HG03457 (cell line): Measurements from ENCODE around the gene RANBP1.
"Not testable (repeated sequence)": the region's sequence is repeated elsewhere in the genome, so short reads cannot be mapped to it uniquely, and the experiment has no call there.

Experiments
- ATAC-seq: cut with Tn5 transposase; IDR thresholded peaks from one replicate; pipeline ENCODE4 v1.9.1; 2021; ENCODE audit warnings: moderate number of reproducible peaks; ENCODE audit not compliant: unreplicated experiment

The RANBP1 gene

DNA sequence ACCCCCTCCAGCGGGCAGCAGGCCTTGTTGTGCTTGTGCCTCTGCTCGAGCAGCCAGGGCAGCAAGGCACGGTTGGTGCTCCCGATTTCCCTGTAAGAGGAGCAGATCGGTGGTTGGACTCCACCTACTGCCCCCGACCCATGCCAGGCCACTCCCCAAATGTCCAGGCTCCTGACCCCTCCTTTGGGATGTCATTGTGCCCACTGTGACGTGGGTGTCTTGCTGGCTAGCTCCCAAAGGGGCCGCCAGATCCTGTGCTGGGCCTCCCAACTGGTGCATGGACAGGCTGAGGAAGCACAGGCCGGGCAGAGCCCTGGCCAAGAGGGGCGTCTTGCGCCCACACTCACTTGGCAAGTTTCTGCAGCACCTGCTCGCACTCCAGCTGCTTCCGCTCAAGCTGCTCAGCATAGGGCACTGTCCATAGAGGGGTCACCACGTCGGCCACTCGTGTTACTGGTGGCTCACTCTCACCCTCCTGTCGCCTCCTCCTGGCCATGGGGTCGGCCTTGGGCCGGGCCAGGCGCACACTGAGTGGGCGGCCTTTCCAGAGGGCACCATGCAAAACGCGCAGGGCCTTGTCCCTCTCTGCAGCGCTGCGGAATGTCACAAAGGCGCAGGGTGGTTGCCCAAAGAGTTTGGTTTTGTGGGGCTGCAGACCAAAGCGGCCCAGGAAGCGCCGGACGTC lies at the start of gene RANBP1:
Gene RANBP1, plus strand, starts transcription at position 414 of the 685 bp plus-strand sequence. Its CDS starts 81 bp downstream, at position 495.
- no peak for ATAC-seq

DNA sequence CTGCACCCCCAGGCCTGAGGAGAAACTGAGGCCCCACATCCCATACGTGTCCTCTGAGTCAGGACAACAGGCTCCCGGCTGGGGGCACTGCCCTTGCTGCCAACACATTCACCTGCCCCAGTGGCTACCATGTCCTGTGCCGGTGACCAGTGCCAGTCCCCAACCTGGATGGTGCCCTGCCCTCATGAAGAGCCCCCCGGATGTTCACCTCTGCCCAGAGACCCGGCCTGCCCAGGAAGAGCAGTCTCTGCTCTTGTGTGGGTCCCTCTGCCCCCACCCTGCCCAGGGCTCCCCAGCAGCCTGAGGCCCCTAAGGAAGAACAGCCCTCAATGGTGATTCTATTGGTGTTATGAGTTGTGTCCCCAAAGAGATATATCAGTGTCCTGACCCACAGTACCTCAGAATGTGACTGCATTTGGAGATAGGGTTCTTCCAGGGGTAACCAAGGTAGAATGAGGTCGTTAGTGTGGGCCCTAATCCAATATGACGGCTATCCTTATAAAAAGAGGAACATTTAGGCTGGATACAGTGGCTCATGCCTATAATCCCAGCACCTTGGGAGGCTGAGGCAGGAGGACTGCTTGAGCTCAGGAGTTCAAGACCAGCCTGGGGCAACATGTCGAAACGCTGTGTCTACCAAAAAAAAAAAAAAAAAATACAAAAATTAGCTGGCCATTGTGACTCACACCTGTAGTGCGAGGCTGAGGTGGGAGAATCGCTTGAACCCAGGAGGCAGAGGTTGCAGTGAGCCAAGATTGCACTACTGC lies 49.1 kb upstream of the RANBP1 start:
- no peak for ATAC-seq

DNA sequence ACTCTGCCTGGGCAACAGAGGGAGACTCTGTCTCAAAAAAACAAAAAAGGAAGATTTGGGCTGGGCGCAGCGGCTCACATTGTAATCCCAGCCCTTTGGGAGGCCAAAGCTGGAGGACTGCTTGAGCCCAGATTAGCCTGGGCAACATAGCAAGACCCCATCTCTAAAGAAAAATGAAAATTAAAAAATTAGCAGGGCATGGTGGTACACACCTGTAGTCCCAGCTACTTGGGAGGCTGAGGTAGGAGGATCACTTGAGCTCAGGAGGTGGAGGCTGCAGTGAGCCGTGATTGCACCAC lies 48.6 kb upstream of the RANBP1 start:
- not testable (repeated sequence) for ATAC-seq

DNA sequence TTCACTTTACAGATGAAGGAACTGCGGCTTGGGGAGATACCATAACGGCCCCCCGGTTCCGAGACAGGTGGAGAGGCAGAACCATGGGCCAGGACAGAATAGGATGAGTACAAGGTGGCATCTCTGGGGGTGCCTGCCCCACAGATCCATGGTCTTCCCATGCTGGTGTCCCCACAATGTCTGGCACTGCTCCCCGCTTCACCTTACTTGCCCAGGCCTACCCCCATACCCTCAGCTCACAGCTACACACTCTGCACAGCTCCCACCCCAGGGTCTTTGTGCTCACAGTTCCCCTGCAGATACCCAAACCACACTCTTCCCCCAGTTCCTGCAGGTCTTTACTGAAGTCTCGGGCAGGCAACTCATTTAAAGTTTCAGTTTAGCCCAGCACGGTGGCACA lies 47.3 kb upstream of the RANBP1 start:
- ATAC-seq, result no peak

DNA sequence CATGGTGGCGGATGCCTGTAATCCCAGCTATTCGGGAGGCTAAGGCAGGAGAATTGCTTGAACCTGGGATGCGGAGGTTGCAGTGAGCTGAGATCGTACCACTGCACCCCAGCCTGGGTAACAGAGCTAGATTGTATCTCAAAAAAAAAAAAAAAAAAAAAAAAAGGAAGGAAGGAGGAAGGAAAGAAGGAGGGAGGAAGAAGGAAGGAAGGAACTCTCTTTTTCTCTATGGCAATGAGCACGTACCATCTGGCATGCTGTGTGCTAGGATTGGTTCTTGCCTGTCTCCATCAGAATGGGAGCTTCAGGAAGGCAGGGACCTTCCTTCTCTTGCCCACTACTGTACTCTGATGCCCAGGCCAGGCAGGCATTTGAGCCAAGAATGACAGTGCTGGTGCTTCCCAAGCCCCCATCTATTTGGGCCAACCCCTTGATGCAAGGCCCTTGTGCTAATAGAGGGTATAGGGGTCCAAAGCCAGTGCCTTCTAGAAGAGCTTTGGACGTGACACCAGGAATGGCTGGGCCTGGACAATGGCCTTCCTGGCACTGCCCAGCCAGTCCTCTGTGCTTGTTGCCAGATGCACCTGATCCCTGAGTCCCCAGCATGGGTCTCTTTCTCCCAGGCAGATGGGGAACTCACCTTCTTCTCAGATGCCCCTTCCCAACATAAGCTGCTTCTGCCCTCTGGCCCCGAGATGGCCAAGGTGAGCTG lies 46.4 kb upstream of the RANBP1 start:
- ATAC-seq, result no peak

GRCh38 chr22:20071524-20071972 lies 44.4 kb upstream of the RANBP1 start:
- ATAC-seq, result no peak

DNA sequence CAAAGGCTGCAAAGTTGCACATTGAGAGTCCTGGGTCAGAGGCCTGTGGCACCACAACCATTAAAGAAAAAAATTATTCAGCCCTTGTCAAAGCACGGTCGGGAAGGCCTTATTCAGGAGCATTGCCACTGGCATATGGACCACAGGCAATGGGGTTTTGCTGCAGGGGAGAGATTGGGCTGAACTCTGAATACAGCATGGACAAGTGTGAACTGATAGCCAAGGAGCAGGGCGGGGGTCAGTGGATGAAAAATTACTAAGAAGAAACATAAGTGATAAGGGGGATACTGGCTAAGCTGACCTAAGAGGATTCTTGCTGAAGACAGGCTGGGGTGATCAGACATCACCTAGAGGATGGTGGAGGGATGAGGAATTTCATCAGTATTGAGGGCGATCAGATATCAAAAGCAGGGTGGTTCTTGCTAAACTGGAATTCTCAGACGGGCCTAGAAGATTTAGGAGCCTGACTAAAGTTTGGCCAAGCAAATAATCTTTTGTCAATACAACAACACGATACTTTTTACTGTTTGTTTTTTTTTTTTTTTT lies 39.2 kb upstream of the RANBP1 start:
- ATAC-seq, result no peak

- peak; percentile 67 for ATAC-seq
These were observed 36.0 kb upstream of the RANBP1 start, which contains the start of gene DGCR8 for GRCh38 chr22:20079745-20080444. Gene DGCR8 (plus strand): TSS chr22:20080241. CDS start chr22:20085964, 5,723 bp downstream.

DNA sequence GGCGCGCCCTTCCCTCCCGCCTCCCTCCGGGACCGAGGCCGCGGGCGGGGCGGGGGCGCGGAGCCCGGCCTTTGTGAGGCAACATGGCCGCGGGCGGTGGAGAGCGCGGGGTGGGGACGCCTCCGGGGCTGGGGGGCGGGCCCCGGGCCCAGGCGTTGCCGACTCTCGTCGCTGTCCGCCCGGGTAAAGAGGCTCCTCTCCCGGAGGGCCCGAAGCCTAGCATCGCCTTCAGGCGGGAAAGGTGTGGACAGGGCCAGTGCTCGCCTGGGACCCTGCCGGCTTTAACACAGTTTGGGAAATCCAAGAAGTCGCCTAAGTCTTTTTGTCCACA lies 35.5 kb upstream of the RANBP1 start:
- ATAC-seq, result peak; percentile 41

GRCh38 chr22:20080776-20081654 lies 34.9 kb upstream of the RANBP1 start:
- no peak for ATAC-seq

- ATAC-seq, result no peak
These were observed 32.6 kb upstream of the RANBP1 start for GRCh38 chr22:20083157-20083890.

GRCh38 chr22:20083891-20084546 lies 31.9 kb upstream of the RANBP1 start:
- no peak for ATAC-seq

GRCh38 chr22:20084547-20085413 lies 31.1 kb upstream of the RANBP1 start:
- ATAC-seq, result no peak

DNA sequence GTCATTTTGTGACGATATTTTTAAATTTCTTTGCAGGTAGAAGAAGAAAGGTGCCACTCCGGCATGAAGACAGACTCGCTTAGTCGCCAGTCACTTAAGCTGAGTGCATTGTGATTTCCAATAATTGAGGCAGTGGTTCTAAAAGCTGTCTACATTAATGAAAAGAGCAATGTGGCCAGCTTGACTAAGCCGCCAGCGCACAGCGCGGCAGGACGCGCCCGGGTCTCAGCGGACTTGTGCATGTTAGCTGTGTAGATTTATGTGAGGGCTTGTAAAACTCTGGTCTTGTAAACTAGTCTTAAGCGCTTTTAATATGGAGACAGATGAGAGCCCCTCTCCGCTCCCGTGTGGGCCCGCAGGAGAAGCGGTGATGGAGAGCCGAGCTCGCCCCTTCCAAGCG lies 30.3 kb upstream of the RANBP1 start:
- ATAC-seq, result no peak

DNA sequence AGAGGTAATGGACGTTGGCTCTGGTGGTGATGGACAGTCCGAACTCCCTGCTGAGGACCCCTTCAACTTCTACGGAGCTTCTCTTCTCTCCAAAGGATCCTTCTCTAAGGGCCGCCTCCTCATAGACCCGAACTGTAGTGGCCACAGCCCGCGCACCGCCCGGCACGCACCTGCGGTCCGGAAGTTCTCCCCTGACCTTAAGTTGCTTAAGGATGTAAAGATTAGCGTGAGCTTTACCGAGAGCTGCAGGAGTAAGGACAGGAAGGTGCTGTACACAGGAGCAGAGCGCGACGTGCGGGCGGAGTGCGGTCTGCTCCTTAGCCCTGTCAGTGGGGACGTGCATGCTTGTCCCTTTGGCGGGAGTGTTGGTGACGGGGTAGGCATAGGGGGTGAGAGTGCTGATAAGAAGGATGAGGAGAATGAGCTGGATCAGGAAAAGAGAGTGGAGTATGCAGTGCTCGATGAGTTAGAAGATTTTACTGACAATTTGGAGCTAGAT lies 29.8 kb upstream of the RANBP1 start:
- no peak for ATAC-seq

DNA sequence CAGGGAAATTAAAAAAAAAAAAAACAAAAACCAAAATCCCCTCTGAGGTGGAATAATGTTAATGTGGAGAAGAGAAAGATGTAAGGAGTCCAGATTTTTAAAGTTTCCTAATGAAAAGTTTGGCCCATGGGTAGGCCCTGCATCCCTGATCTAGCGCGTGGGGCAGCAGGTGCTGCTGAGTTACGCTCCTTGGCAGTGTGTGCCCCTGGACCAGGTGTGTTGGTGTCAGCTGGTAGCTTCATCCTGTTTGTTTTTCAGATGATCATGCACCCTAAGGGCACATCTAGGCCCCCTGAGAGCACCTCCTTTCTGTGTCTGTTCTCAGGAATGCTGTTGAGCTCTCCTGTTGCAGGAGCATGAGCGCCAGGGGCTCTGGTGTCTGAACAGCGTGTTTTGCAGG lies 29.1 kb upstream of the RANBP1 start:
- ATAC-seq, result no peak

- no peak for ATAC-seq
These were observed 28.3 kb upstream of the RANBP1 start for GRCh38 chr22:20087319-20088262.
